Daoy (cell line): ENCODE data around the gene C15orf40. TPM values are rescaled to one million over a fixed set of nuclear protein-coding genes. Genes with fewer than 3 reads are reported as not detected.
A peak's percentile ranks its signal among the peaks of the same experiment; 100 is the strongest.

Experiments used
- DNase-seq: peaks from one replicate; pipeline ENCODE4 v3.0.0-alpha.2; 2015; ENCODE audit warnings: low read depth
- total RNA-seq: library from RNA; depleted of rRNA; stranded (reverse); fragments of >200 nt; shearing (Covaris generic); gene quantifications from 2 replicates; pipeline ENCODE4 v1.2.3, GENCODE V29; 2014

C15orf40 gene
- total RNA-seq, 1 experiment from 2014 or later = 14.6 TPM

- DNase-seq = no peak
Observed at GRCh38 chr15:82993144-82993543, 18.3 kb downstream of the C15orf40 start.

- DNase-seq = no peak
Observed at GRCh38 chr15:82992436-82992998, 18.9 kb downstream of the C15orf40 start.

GRCh38 chr15:82986442-82986780 is 25.0 kb downstream of the C15orf40 start:
- no peak for DNase-seq

DNA sequence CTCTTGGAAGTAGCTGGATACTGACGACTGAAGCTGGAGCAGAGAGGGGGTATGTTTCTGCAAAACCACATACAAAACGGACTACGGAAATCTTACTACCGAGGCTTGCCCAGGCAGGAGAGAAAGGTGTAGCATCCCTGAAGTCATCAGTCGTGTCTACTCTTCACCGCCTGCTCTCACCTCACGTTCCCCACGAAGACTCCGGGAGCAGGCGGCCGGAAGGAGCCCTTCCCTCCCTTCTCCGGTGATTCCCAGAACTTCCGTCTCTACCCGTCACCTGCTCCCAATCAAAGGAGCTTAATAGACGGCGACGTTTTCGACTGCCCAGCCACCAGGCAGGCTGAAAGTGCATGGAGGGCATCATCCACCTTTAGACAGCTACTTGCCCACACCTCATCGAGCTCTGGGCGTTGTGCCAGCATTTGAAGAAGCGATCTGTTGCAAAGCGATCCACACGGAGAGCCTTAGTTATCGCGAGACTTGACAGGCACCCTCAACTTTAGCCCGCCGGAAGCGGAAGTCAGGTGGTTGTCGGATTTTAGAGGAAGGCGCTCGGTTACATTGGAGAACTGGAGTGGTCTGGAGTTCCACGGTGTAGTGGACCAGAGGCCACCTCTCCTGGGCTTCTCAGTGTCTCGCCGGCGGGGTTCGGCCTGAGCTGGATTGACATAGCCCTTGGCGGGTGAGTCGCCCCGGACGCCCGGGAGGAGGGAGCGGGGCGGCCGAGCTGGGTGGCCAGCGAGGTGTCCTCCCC is 25.6 kb downstream of the C15orf40 start, which contains the start of gene RAMAC:
TSS of gene RAMAC (plus strand) at position 523 of the 754 bp plus-strand sequence. CDS start 2,809 bp downstream, outside the sequence.
- peak; percentile 94 for DNase-seq

GRCh38 chr15:82980981-82981380 is 30.5 kb downstream of the C15orf40 start:
- no peak for DNase-seq

- DNase-seq = no peak
Observed at GRCh38 chr15:82979726-82980125, 31.7 kb downstream of the C15orf40 start.

GRCh38 chr15:82978438-82978837 is 33.0 kb downstream of the C15orf40 start:
- no peak for DNase-seq

DNA sequence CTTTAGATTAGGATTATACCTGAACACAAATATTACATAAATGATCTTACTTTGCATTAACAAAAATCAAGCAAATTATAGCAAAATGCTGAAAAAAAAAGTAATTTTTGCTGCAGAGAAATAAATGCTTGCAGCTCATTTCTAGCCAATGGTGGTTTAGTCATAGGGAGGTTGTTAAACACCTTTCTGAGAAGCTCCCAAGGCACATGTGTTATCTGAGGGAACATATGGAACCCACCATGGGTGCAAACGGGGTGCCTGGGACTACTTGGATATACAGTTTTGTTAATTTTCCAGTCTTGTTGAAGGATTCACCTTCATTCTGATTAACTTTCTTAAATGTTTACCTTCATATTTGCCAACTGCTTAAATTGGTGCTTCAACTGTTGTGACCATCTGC is 34.4 kb downstream of the C15orf40 start:
- no peak for DNase-seq

DNA sequence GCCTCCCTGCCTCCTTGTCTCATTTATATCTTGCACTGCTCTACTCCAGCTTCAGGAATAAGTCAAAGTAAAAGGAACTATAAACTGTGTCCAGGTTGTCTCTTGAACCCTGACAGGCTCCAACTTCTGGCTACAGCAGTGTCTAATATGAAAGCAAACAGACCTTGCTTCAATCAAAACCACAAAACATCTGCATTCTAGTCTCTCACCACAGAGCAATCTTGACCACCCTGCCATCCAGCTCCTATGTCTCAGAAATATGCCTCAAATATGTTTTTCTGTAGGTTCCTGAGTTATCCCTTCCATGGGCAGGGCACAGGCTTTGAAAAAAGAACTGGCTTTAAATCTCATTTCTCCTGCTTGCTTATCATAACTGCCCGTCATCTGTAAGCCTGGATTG is 38.4 kb downstream of the C15orf40 start:
- no peak for DNase-seq

- DNase-seq = no peak
Observed at GRCh38 chr15:82971218-82971984, 40.0 kb downstream of the C15orf40 start.

DNA sequence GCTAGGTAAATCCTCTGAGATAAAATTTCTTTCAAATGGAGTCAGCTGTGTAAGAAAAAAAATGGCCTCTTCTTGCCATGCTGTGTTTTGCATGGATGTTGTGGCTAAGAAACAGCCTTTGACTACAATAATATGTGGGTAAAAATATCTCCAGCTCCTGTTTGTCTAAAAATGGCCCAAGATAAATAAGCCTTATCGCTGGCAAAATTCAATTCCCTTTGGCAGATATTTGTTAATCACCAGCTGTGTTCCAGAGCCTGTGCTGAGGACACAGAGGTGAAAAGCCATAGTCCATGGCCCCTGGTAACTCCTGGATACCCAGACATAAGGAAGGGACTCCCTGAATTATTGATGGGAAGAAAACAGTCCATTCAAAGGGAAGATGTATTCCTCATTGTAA is 40.7 kb downstream of the C15orf40 start:
- DNase-seq = no peak

- DNase-seq = no peak
Observed at GRCh38 chr15:82970078-82970686, 41.3 kb downstream of the C15orf40 start.

GRCh38 chr15:82969353-82969752 is 42.1 kb downstream of the C15orf40 start:
- DNase-seq = no peak

DNA sequence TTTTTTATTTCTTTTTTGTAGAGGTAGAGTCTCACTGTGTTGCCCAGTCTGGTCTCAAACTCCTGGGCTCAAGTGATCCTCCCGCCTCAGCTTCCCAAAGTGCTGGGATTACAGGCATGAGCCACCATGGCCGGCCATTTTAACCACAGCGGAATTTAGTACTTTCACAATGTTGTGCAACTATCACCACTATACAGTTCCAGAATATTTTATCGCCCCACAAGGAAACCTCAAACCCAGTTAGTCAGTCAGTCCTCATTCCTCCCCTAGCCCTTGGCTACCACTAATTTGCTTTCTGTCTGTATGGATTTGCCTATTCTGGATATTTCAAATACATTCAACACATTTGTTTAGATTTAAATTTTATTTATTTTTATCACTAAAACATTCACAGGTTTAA is 43.4 kb downstream of the C15orf40 start:
- DNase-seq = peak; percentile 53

DNA sequence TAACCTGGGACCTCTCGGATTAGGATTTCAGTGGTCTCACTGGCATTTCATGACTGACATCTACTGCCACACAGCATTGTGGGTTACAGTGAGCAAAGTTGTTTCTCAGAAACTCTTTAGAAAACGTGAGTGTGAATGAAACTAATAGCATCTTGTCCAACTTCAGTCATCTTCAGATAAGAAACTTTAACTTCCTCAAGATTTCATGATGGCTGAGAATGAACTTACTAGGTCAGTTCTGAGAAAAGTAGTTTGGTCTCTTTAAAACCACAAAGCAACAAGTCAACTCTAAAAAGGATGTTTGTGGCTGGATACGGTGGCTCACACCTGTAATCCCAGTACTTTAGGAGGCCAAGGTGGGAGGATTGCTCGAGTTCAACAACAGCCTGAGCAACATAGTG is 44.8 kb downstream of the C15orf40 start:
- no peak for DNase-seq

DNA sequence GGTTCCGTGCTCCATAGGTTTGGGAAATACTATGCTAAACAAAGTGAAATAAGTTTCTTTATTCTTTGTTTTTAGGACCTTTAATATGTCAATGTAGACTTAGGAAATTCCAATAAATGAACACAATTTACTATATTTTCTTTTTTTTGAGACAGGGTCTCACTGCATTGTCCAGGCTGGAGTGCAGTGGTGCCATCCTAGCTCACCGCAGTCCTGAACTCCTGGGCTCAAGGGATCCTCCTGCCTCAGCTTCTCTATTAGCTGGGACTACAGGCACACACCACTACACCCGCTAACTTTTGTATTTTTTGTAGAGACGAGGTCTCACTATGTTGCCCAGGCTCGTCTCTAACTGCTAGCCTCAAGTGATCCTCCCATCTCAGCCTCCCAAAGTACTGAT is 46.5 kb downstream of the C15orf40 start:
- DNase-seq = no peak

- DNase-seq = no peak
Observed at GRCh38 chr15:82963471-82964341, 47.7 kb downstream of the C15orf40 start.

- no peak for DNase-seq
Observed at GRCh38 chr15:82960766-82961165, 50.7 kb downstream of the C15orf40 start.

DNA sequence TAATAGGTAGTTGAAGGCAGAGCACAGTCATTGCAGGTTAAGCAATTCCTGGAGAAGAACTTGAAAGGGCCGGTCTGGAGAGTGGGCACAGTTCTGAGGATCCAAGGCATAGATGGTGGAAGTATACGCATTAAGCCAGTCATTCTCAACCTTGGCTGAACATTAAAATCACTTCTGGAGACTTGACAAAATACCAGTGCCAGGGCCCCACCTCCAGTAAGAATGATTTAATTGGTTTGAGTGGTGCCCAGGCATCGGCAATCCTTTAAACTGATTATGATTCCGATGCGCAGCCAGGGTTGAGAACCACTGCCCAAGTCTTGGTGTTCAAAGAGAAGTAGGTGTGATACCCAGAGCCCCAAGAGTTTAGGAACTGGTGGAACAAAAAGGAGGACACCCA is 52.0 kb downstream of the C15orf40 start:
- no peak for DNase-seq

GRCh38 chr15:82958638-82959037 is 52.8 kb downstream of the C15orf40 start:
- DNase-seq = no peak
